BE2C (cell line): ENCODE results near the gene SYT7.
A peak's percentile ranks its signal among the peaks of the same experiment; 100 is the strongest.

Source experiments
- DNase-seq: peaks from one replicate; pipeline ENCODE4 v3.0.0-alpha.2; 2020
- H3K27me3 ChIP-seq: fragments of 250-450 bp; sonication (Bioruptor Pico); 2 replicates; pipeline ENCODE4 v1.5.1; 2020; ENCODE audit warnings: mild to moderate bottlenecking
- H3K36me3 ChIP-seq: fragments of 250-450 bp; sonication (Bioruptor Pico); 2 replicates; pipeline ENCODE4 v1.5.1; 2020; ENCODE audit warnings: mild to moderate bottlenecking
- H3K4me1 ChIP-seq: fragments of 250-450 bp; sonication (Bioruptor Pico); 2 replicates; pipeline ENCODE4 v1.5.1; 2020
- H3K4me3 ChIP-seq: 2 replicates; pipeline ENCODE4 v1.5.1; 2011; ENCODE audit warnings: low read depth, low read length
- H3K9me3 ChIP-seq: fragments of 250-450 bp; sonication (Bioruptor Pico); 2 replicates; pipeline ENCODE4 v1.5.1; 2020
- CTCF ChIP-seq: IDR thresholded peaks from 2 replicates; pipeline ENCODE4 v1.5.1; 2012; ENCODE audit warnings: mild to moderate bottlenecking, low read depth, low read length

Gene SYT7

GRCh38 chr11:61609980-61610366, 29.1 kb upstream of the SYT7 start:
- no peaks in the 10 kb centered on the region for H3K27me3 ChIP-seq
- H3K36me3 ChIP-seq, result no peaks in the 10 kb centered on the region
- H3K9me3 ChIP-seq, result no peaks in the 10 kb centered on the region
- DNase-seq, result peak; percentile 53
- H3K4me1 ChIP-seq, result peaks cover 13% of the 10 kb centered on the region; the same call in 1 of the 2 replicates
- no peak overlapping the region for H3K4me3 ChIP-seq
- TF ChIP-seq CTCF, result peak; percentile 40

- Histone ChIP-seq H3K27me3 (no peaks in the 10 kb centered on the region), H3K4me1 (peaks cover 13% of the 10 kb centered on the region; the same call in 1 of the 2 replicates)
- TF ChIP-seq CTCF, result no peak
Measured at GRCh38 chr11:61609000-61609979, 28.4 kb upstream of the SYT7 start.

GRCh38 chr11:61607920-61608599, 27.2 kb upstream of the SYT7 start:
- Histone ChIP-seq H3K4me3 (no peak overlapping the region), H3K27me3 (no peaks in the 10 kb centered on the region)
- no peak for TF ChIP-seq CTCF

More at GRCh38 chr11:61609000-61609979, 28.4 kb upstream of the SYT7 start:
- no peak overlapping the region for H3K4me3 ChIP-seq
- H3K9me3 ChIP-seq, result no peaks in the 10 kb centered on the region
- no peaks in the 10 kb centered on the region for H3K36me3 ChIP-seq
- no peak for DNase-seq

GRCh38 chr11:61607426-61607825, 26.6 kb upstream of the SYT7 start:
- Histone ChIP-seq H3K36me3 (no peaks in the 10 kb centered on the region), H3K9me3 (no peaks in the 10 kb centered on the region), H3K27me3 (no peaks in the 10 kb centered on the region), H3K4me1 (peaks cover 13% of the 10 kb centered on the region; the same call in 1 of the 2 replicates), H3K4me3 (no peak overlapping the region)
- no peak for TF ChIP-seq CTCF
- DNase-seq, result no peak

More at GRCh38 chr11:61607920-61608599, 27.2 kb upstream of the SYT7 start:
- no peak for DNase-seq
- peaks cover 13% of the 10 kb centered on the region; the same call in 1 of the 2 replicates for H3K4me1 ChIP-seq
- H3K9me3 ChIP-seq, result no peaks in the 10 kb centered on the region
- H3K36me3 ChIP-seq, result no peaks in the 10 kb centered on the region

GRCh38 chr11:61603667-61604066, 22.8 kb upstream of the SYT7 start:
- TF ChIP-seq CTCF, result no peak
- H3K4me1 ChIP-seq, result no peaks in the 10 kb centered on the region; the same call in 1 of the 2 replicates
- no peak for DNase-seq
- H3K4me3 ChIP-seq, result no peak overlapping the region
- H3K9me3 ChIP-seq, result no peaks in the 10 kb centered on the region
- H3K27me3 ChIP-seq, result no peaks in the 10 kb centered on the region
- no peaks in the 10 kb centered on the region for H3K36me3 ChIP-seq
